PFSK-1 (cell line): ENCODE results near the gene ATXN7L1.

Experiments
- FOXP2 ChIP-seq: optimal IDR thresholded peaks from 2 replicates; pipeline ENCODE3; 2011; ENCODE audit warnings: borderline replicate concordance, control low read depth, inconsistent platforms; ENCODE audit not compliant: insufficient read depth; ENCODE audit errors: extremely low read length, extremely low read depth
- POLR2AphosphoS5 ChIP-seq: IDR thresholded peaks from 2 replicates; pipeline ENCODE4 v1.6.1; 2012; ENCODE audit warnings: low read depth, mild to moderate bottlenecking, control low read depth, low read length, moderate library complexity
- SIN3A ChIP-seq: IDR thresholded peaks from 2 replicates; pipeline ENCODE4 v1.6.1; 2012; ENCODE audit warnings: mild to moderate bottlenecking, low read length, moderate library complexity, borderline replicate concordance; ENCODE audit not compliant: insufficient read depth
- TAF1 ChIP-seq: IDR thresholded peaks from 2 replicates; pipeline ENCODE4 v1.6.1; 2012; ENCODE audit warnings: low read length, control low read depth, borderline replicate concordance; ENCODE audit not compliant: insufficient read depth
- TF ChIP-seq, protein P1 (sequence below), 2 experiments: IDR thresholded peaks; 2 replicates each; pipeline versions ENCODE4 v1.6.1 to v1.8.0; 2011 to 2012; ENCODE audit warnings: low read depth in 2 of 2, low read length in 2 of 2, control low read depth in 1 of 2, inconsistent platforms in 1 of 2, mild to moderate bottlenecking in 1 of 2, moderate library complexity in 1 of 2; ENCODE audit not compliant: insufficient read depth in 1 of 2

- TF ChIP-seq, protein P1, sequence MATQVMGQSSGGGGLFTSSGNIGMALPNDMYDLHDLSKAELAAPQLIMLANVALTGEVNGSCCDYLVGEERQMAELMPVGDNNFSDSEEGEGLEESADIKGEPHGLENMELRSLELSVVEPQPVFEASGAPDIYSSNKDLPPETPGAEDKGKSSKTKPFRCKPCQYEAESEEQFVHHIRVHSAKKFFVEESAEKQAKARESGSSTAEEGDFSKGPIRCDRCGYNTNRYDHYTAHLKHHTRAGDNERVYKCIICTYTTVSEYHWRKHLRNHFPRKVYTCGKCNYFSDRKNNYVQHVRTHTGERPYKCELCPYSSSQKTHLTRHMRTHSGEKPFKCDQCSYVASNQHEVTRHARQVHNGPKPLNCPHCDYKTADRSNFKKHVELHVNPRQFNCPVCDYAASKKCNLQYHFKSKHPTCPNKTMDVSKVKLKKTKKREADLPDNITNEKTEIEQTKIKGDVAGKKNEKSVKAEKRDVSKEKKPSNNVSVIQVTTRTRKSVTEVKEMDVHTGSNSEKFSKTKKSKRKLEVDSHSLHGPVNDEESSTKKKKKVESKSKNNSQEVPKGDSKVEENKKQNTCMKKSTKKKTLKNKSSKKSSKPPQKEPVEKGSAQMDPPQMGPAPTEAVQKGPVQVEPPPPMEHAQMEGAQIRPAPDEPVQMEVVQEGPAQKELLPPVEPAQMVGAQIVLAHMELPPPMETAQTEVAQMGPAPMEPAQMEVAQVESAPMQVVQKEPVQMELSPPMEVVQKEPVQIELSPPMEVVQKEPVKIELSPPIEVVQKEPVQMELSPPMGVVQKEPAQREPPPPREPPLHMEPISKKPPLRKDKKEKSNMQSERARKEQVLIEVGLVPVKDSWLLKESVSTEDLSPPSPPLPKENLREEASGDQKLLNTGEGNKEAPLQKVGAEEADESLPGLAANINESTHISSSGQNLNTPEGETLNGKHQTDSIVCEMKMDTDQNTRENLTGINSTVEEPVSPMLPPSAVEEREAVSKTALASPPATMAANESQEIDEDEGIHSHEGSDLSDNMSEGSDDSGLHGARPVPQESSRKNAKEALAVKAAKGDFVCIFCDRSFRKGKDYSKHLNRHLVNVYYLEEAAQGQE (IDR thresholded peaks at IDR 0.05; ENCODE audit: insufficient read depth in 1 of 2, low read depth in 2 of 2, low read length in 2 of 2) = no peak
- TF ChIP-seq TAF1 = no peak
- no peak for TF ChIP-seq POLR2AphosphoS5
- TF ChIP-seq FOXP2 = no peak
- no peak for TF ChIP-seq SIN3A
Measured at GRCh38 chr7:105857009-105857952, 19.1 kb downstream of the ATXN7L1 start.
